ENCODE data around the gene HIC1.

The HIC1 gene

GRCh38 chr17:2025622-2026309 lies 29.1 kb upstream of the HIC1 start:
- peak; percentile 8 to 64 (median 56) for DNase-seq

GRCh38 chr17:2027528-2028233 lies 27.2 kb upstream of the HIC1 start:
- no peak for DNase-seq

- no peak for DNase-seq
Observed at GRCh38 chr17:2028234-2028614, 26.7 kb upstream of the HIC1 start.

- DNase-seq: peak in 1 of 3 experiments; percentile 45
Observed at GRCh38 chr17:2028737-2029136, 26.2 kb upstream of the HIC1 start.

DNA sequence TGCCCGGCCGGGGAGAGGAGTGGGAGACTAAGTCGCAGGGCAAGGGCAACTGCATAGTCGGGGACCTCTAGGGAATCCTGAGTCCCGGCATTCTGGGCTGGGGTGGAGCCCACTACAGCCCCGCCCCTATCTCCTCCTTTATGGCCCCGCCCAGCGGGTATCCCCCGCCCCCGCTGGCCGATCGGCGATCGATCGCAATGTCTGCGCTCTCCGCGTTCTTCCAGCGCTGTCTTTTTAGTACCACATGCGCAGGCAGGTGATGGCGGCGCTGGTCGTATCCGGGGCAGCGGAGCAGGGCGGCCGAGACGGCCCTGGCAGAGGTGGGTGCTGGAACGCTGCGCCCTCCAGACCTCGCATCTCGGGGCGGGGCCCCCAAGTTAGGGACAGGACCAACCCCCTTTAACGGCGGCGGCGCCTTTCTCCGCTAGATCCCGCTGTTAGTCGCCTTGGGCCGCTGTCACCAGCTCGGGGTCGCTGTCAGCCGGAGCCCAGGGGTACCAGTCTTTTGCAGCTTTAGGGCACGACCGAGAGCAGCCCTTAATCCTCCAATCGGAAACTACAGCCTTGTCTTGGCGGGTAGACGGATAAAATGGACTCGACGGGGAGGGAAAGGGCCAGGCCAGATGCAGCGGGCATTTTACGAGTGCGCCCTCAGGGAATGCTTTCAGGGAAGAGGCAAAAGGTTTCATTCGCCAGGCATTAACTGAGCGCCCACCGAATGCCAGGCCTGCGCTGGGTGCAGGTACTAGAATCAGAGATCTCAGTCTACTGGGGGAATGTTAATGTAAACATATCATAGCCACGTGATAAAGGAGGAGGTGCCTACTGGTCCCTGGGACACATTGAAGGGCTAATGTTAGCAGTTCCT lies 24.8 kb upstream of the HIC1 start, which contains the start of gene DPH1:
DPH1 (plus strand) TSS at position 243 of the 868 bp plus-strand sequence; CDS start at position 260, 17 bp downstream.
- DNase-seq: peak; percentile 75 to 85 (median 85)

DNA sequence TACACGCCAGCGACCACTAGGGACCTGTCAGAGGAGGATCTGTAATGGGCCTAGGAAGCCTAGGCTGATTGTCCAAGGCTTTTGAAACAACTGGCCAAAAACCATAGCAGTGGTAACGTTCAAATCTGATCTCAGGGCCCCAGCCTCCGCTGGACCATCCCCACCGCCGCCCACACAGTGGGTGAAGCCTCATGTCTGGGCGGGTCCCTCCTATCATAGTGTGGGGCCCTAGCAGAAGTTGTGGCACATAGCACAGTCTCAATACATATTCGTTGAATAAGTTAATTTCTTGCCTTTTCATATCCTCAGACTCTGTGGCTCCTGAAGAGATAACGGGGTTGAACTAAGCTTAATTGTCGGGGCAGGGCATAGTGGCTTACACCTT lies 24.1 kb upstream of the HIC1 start:
- DNase-seq: no peak

DNA sequence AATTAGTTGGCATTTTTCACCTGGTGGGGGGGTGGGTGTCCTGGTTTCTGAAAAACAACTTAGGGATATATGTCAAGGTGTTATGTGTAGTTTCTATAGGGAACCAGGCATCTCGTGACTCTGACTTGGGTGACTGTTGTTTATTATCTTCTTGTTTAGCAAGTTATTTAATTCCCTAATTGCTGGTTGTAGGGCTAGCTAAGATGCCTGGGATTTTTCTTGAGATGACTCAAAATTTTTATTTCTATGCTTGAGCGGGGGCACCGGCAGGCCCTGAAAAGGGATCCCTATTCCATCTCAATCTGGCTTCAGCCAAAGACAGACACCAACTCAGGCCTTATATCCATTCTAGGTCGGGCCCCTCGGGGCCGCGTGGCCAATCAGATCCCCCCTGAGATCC lies 21.8 kb upstream of the HIC1 start:
- DNase-seq: no peak

GRCh38 chr17:2034157-2034556 lies 20.7 kb upstream of the HIC1 start:
- no peak for DNase-seq

- DNase-seq: no peak
Observed at GRCh38 chr17:2034806-2035540, 19.9 kb upstream of the HIC1 start.

- no peak for DNase-seq
Observed at GRCh38 chr17:2035541-2036488, 19.1 kb upstream of the HIC1 start.

GRCh38 chr17:2037155-2037554 lies 17.7 kb upstream of the HIC1 start:
- no peak for DNase-seq

- DNase-seq: no peak
Observed at GRCh38 chr17:2040219-2040827, 14.6 kb upstream of the HIC1 start.

GRCh38 chr17:2040942-2041560 lies 13.9 kb upstream of the HIC1 start:
- DNase-seq: no peak

DNA sequence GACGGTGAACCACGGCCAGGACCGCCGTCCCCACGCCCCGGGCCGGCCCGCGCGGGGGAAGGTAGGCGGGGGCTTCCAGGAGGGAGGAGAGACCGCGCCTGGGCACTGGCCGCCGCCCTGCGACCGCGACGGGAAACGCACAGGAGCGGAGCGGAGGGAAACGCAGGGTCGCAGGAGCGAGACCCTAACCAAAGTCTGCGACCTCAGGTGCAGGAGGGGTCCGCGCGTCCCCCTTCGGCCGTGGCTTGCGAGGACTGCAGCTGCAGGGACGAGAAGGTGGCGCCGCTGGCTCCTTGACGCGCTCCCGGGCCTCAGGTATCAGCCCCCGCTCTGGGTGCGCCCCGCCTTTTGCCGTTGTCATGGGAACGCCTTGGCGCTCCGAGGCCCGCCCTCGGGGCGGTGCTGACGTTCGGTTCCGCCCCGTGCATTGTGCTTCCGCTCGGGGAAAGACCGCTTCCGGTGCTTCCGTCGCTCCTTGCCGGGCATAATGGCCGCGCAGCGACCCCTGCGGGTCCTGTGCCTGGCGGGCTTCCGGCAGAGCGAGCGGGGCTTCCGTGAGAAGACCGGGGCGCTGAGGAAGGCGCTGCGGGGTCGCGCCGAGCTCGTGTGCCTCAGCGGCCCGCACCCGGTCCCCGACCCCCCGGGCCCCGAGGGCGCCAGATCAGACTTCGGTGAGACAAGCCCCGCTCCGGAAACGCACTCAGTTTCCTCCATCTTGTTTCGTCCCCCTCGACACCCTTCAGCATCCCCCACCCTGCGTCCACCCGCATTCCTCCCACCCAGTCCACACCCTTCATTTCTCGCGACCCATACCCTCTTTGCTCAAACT lies 13.1 kb upstream of the HIC1 start, which contains the start of gene OVCA2:
OVCA2 (plus strand) TSS at position 462 of the 829 bp plus-strand sequence; CDS start at position 488, 26 bp downstream.
- peak; percentile 91 to 96 (median 95) for DNase-seq

GRCh38 chr17:2042390-2042847 lies 12.5 kb upstream of the HIC1 start:
- DNase-seq: peak; percentile 8 to 60 (median 28)

DNA sequence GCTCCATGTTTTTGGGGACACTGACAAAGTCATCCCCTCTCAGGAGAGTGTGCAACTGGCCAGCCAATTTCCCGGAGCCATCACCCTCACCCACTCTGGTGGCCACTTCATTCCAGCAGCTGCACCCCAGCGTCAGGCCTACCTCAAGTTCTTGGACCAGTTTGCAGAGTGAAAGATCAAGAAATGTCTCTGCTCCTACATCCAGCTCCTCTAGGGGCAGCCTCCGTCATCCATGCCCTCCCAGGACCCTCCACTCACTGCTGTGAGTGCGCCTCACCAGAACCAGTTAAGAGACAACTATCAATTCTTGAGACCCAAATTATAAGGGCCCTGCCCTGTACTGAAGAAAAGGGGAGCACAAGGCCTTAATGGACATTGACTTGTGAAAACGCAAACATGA lies 12.0 kb upstream of the HIC1 start:
- DNase-seq: no peak

GRCh38 chr17:2043785-2044184 lies 11.1 kb upstream of the HIC1 start:
- DNase-seq: no peak

- no peak for DNase-seq
Observed at GRCh38 chr17:2044263-2044894, 10.5 kb upstream of the HIC1 start.

DNA sequence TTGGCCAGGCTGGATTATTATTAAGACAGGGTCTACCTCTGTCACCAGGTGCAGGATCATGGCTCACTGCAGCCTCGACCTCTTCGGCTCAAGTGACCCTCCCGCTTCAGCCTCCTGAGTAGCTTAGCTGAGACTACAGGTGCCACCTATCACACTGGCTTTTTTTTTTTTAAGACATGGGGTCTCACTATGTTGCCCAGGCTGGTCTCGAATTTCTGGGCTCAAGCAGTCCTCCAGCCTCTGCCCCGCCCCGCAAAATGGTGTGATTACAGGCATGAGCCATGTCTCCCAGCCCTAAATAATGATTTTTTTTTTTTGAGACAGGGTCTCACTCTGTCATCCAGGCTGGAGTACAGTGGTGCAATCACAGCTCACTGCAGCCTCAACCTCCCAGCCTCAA lies 7.3 kb upstream of the HIC1 start:
- DNase-seq: no peak

All from NCI-H1417 (cell line).